Thoracic aorta (tissue), 2 donors: Measurements from ENCODE around the gene DMXL1. TPM values are rescaled to one million over a fixed set of nuclear protein-coding genes. Genes with fewer than 3 reads are reported as not detected.

Experiments
- ATAC-seq: fragments of 150-250 bp; one replicate; pipeline ENCODE4 v1.8.0; 2017; ENCODE audit warnings: low read depth; ENCODE audit not compliant: insufficient number of reproducible peaks, low FRiP score
- DNase-seq: peaks from one replicate; pipeline ENCODE4 v3.0.0-alpha.2; 2020; ENCODE audit warnings: low spot score
- H3K27ac ChIP-seq, 2 donors: fragments of 200-600 bp; sonication (generic); 1 replicate in 1 of 2; 2 replicates in 1 of 2; pipeline ENCODE4 v1.5.1; 2016; ENCODE audit warnings: mild to moderate bottlenecking in 2 of 2, moderate library complexity in 2 of 2
- H3K27me3 ChIP-seq: fragments of 200-600 bp; sonication (generic); replicated peaks from 2 replicates; pipeline ENCODE4 v1.6.0; 2016; ENCODE audit warnings: mild to moderate bottlenecking; ENCODE audit not compliant: insufficient read depth
- H3K36me3 ChIP-seq: fragments of 200-600 bp; sonication (generic); one replicate; pipeline ENCODE4 v1.5.1; 2016
- H3K4me1 ChIP-seq, 2 donors: fragments of 200-600 bp; sonication (generic); 1 replicate in 1 of 2; 2 replicates in 1 of 2; pipeline versions ENCODE4 v1.5.1 to v1.6.0; 2016; ENCODE audit warnings: low read depth in 2 of 2, mild to moderate bottlenecking in 1 of 2; ENCODE audit not compliant: control insufficient read depth in 1 of 2
- H3K4me3 ChIP-seq: fragments of 200-600 bp; sonication (generic); 2 replicates; pipeline ENCODE4 v1.5.1; 2016; ENCODE audit warnings: mild to moderate bottlenecking
- H3K9me3 ChIP-seq: fragments of 200-600 bp; sonication (generic); 2 replicates; pipeline ENCODE4 v1.5.1; 2016
- total RNA-seq, 2 donors: library from RNA; depleted of rRNA; stranded (reverse); fragments of >200 nt; gene quantifications; one replicate each; pipeline versions ENCODE4 v1.1.0 to v1.2.3, GENCODE V29; 2016
- TF ChIP-seq, protein P1 (sequence below): fragments of 200-600 bp; sonication (generic); IDR thresholded peaks from one replicate; pipeline ENCODE4 v1.5.1; 2019; ENCODE audit warnings: antibody characterized with exemption

The DMXL1 gene
- total RNA-seq, 2 donors from 2014 or later = 47.4 to 67.6 TPM

GRCh38 chr5:119218830-119219782 is 148.2 kb downstream of the DMXL1 start:
- no peaks in the 10 kb centered on the region for H3K27me3 ChIP-seq
- TF ChIP-seq, protein P1, sequence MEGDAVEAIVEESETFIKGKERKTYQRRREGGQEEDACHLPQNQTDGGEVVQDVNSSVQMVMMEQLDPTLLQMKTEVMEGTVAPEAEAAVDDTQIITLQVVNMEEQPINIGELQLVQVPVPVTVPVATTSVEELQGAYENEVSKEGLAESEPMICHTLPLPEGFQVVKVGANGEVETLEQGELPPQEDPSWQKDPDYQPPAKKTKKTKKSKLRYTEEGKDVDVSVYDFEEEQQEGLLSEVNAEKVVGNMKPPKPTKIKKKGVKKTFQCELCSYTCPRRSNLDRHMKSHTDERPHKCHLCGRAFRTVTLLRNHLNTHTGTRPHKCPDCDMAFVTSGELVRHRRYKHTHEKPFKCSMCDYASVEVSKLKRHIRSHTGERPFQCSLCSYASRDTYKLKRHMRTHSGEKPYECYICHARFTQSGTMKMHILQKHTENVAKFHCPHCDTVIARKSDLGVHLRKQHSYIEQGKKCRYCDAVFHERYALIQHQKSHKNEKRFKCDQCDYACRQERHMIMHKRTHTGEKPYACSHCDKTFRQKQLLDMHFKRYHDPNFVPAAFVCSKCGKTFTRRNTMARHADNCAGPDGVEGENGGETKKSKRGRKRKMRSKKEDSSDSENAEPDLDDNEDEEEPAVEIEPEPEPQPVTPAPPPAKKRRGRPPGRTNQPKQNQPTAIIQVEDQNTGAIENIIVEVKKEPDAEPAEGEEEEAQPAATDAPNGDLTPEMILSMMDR = no peak
- no peaks in the 10 kb centered on the region for H3K4me1 ChIP-seq
- H3K27ac ChIP-seq = no peak overlapping the region
- H3K4me3 ChIP-seq = no peak overlapping the region
- no peak for ATAC-seq
- no peaks in the 10 kb centered on the region for H3K9me3 ChIP-seq
- DNase-seq = no peak
- peaks cover 3% of the 10 kb centered on the region for H3K36me3 ChIP-seq

DNA sequence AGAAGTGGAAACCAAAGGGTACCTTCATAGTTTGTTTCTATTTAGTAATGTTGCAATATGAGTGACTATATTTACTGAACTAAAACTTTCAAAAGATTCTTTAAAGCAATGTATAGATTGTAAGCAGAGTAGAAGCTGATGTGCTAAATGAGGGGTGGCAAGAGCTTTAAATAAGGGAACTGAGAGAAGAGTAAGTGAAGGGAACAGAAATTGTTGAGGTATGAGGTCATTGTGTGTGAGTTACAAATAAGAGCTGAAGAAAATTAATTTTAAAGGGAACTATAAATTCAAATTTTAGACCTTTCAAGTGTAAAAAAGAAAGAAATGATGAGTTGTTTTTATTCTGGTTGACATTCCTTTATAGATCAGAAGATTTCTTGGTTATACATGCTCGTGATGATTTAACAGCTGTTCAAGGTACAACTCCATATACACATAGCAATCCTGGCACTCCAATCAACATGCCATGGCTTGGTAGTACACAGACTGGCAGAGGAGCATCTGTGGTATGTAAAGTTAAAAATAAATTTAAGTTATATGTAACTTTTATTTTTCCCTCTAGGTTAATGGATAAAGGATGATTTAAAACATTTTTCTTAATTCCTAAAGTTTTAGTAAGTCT is 149.8 kb downstream of the DMXL1 start:
- H3K4me3 ChIP-seq = no peak overlapping the region
- no peaks in the 10 kb centered on the region for H3K27me3 ChIP-seq
- H3K9me3 ChIP-seq = no peaks in the 10 kb centered on the region
- no peak for ATAC-seq
- H3K4me1 ChIP-seq = no peaks in the 10 kb centered on the region
- peaks cover 3% of the 10 kb centered on the region for H3K36me3 ChIP-seq
- TF ChIP-seq, protein P1 = no peak
- no peak for DNase-seq
- no peak overlapping the region for H3K27ac ChIP-seq

GRCh38 chr5:119221330-119221729 is 150.4 kb downstream of the DMXL1 start:
- peaks cover 3% of the 10 kb centered on the region for H3K36me3 ChIP-seq
- TF ChIP-seq, protein P1 = no peak
- DNase-seq = no peak
- ATAC-seq = no peak
- no peak overlapping the region for H3K27ac ChIP-seq
- no peak overlapping the region for H3K4me3 ChIP-seq
- H3K9me3 ChIP-seq = no peaks in the 10 kb centered on the region
- no peaks in the 10 kb centered on the region for H3K27me3 ChIP-seq
- H3K4me1 ChIP-seq = no peaks in the 10 kb centered on the region

GRCh38 chr5:119229950-119230349 is 159.1 kb downstream of the DMXL1 start:
- no peak overlapping the region for H3K4me3 ChIP-seq
- H3K27me3 ChIP-seq = no peaks in the 10 kb centered on the region
- no peak overlapping the region for H3K27ac ChIP-seq
- DNase-seq (no peak), ATAC-seq (no peak)
- no peaks in the 10 kb centered on the region for H3K9me3 ChIP-seq
- TF ChIP-seq, protein P1 = no peak
- peaks cover 12% of the 10 kb centered on the region for H3K36me3 ChIP-seq
- no peaks in the 10 kb centered on the region for H3K4me1 ChIP-seq
